HG03139 (cell line): Measurements from ENCODE around the gene DEPDC4.
"Not testable (repeated sequence)": the region's sequence is repeated elsewhere in the genome, so short reads cannot be mapped to it uniquely, and the experiment has no call there.

Experiments used
- ATAC-seq: cut with Tn5 transposase; IDR thresholded peaks from one replicate; pipeline ENCODE4 v1.9.1; 2021; ENCODE audit not compliant: unreplicated experiment

Gene DEPDC4

DNA sequence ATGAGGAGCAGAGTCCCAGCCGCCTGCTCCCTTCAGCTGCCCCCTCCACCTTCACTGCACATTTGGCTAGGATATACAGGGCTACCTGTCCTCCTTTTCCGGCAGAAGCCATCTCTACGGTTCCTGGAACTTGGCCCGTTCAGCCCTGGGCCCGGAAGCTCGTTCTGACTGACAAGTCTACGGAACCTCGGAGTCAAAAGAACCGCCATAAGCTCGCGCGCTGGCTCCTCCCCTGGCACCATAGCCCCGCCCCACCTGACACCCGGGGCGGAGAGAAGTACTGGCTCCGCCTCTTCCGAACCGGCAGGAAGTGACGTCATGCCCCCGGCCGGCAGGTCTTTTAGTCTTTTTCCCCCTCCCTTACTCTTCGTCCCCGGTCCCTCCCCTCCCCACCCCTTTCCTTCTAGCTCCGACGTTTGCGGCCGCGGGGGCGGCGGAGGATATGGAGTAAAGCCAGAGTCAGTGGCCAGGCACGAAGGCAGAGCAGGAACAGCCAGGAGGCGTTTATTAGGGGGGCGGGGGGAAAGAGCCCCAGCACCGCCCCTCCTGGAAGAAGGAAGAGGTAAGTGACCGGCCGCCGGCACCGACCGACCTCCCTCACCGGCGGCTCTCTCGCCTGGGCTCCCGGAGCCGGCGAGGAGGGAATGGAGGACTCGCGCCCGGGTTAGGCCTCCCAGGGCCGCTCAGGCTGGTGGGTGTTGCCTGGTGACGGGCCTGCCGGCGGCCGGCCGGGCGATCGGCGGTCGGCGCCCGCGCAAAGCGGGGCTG lies at the start of gene DEPDC4, which contains the start of gene SCYL2:
TSS of gene DEPDC4 (minus strand) at position 245 of the 768 bp plus-strand sequence. CDS start at position 242, 3 bp downstream.
TSS of gene SCYL2 (plus strand) at position 343 of the 768 bp plus-strand sequence. CDS start 15,794 bp downstream, outside the sequence.
- ATAC-seq, result peak; percentile 85

DNA sequence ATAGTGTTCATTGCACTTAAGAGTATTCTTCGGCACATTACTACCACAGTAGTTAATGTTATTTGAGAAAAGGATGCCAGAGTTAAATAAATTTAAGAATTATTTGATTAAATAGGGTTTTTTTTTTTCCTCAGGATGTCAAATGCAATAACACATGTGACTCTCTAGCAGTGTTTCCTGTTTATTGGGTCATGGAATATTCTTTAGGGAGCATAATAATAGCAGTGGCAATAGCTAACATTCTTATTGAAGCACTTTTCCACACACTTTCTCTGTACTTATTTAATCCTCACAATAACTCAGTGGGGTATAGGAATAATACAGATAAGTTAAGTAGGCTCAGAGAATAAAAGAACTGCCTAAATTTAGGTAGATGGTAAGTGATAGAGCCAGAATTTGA lies 44.4 kb upstream of the DEPDC4 start:
- ATAC-seq, result no peak

GRCh38 chr12:100308138-100308537 lies 41.3 kb upstream of the DEPDC4 start:
- ATAC-seq, result not testable (repeated sequence)

DNA sequence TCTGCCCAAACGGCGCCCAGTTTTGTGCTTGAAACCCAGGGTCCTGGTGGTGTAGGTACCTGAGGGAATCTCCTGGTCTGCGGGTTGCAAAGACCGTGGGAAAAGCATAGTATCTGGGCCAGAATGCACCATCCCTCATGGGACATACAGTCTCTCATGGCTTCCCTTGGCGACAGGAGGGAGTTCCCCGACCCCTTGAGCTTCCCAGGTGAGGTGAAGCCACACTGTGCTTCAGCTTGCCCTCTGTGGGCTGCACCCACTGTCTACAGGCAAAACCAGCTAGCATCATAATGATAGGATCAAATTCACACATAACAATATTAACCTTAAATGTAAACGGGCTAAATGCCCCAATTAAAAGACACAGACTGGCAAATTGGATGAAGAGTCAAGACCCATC lies 37.5 kb upstream of the DEPDC4 start:
- ATAC-seq, result not testable (repeated sequence)

- ATAC-seq, result no peak
These were observed 37.0 kb upstream of the DEPDC4 start for GRCh38 chr12:100303831-100304230.

- no peak for ATAC-seq
These were observed 35.2 kb upstream of the DEPDC4 start for GRCh38 chr12:100302081-100302480.

DNA sequence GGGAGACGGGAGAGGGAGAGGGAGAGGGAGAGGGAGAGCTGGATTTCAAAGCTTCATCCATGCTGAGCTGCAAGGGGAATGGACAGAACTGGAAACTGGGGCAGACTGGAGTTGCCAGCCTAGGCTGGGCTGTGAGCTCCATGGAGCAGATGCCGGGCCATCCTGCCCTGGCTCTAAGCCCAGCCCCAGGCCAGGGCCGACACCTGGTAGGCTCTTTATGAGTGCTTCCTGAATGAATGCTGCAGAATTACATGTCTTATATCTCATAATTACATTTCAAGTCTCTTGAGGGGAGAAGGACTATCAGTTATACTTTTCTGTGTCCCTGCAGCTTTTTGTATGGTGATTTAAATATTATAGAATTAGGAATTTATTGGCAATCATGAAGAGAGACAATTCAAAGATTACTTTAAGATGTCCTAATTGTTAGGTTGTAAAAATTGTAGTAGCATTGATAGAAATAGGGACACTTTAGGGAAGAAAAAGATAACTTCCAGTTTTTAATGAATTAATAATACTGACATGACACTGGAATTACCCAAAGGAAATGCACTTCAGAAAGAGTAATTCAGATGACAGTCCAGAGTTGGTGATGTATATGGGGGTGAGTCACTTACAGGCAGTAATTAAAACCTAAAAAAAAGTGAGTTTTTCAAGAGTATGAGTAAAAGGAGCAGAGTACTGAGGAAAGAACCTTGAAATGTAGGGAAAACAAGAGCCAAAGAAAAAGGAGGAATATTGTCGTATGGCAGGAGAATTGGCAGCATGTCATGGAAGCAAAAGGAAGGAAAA lies 29.1 kb upstream of the DEPDC4 start:
- ATAC-seq, result no peak

- not testable (repeated sequence) for ATAC-seq
These were observed 27.5 kb upstream of the DEPDC4 start for GRCh38 chr12:100294366-100294765.

- no peak for ATAC-seq
These were observed 26.1 kb upstream of the DEPDC4 start for GRCh38 chr12:100293017-100293416.

GRCh38 chr12:100290016-100290415 lies 23.1 kb upstream of the DEPDC4 start:
- ATAC-seq, result no peak

DNA sequence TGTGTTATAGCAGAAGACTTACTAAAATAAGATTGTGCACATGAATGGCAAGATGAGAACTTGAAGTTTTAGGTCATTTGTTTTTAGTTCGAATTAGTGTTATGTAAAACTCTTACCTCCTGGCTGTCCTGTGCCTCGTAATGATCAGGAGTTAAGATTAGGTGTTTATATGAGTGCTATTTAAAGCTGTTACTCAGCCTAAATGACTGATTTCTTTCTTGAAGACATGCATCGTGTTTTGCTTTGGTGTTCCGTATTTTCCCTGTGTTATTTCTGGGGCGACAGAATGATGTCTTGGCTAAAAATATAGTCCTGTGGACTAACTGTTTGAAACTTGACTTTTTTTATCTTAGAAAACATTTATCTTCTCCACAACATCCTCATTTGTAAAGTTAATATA lies 22.2 kb upstream of the DEPDC4 start:
- no peak for ATAC-seq

GRCh38 chr12:100284556-100284955 lies 17.7 kb upstream of the DEPDC4 start:
- not testable (repeated sequence) for ATAC-seq

DNA sequence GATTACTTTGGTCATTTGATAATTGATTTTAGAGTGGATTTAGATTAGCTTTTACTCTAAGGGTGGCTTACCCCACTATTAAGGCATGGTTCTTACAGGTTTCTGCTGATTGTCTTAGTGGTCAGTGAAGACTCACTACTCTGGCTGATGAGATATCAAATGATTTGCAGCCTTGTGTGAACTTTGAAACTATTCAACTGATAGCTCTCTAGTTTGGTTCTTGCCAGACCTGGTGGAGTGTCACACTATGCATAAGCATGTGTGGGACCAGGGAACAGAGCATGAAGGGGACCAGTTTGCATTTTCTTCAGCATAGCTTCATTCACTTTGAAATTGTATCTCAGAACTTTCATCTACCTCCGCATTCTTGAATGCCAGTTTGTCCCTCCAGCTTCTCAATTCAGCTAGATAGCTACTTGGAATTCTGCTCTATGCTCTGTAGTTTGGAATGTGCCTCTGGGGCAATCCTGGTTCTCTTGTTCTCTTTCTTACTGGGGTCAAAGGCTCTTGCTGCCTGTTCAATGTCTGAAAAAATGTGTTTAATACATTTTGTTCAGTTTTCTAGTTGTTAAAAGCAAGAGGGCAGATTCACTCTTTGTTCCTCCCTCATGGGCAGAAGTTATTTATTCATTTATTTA lies 12.8 kb upstream of the DEPDC4 start:
- no peak for ATAC-seq

DNA sequence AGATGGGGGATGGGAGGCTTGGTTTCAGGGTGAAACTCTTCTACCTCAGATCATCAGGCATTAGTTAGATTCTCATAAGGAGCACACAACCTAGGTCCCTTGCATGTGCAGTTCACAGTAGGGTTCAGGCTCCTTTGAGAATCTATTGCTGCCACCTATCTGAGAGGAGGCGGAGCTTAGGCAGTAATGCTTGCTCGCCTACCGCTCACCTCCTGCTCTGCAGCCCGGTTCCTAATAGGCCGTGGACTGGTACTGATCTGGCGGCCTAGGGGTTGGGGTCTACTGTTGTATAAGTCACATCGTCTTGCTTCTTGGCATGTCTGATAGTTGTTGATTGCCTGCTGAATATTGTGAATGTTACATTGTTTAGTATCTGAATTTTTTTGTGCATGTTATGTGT lies 12.3 kb upstream of the DEPDC4 start:
- ATAC-seq, result no peak

- ATAC-seq, result no peak
These were observed 7.4 kb upstream of the DEPDC4 start for GRCh38 chr12:100274291-100274690.

- no peak for ATAC-seq
These were observed 6.9 kb upstream of the DEPDC4 start for GRCh38 chr12:100273782-100274181.

DNA sequence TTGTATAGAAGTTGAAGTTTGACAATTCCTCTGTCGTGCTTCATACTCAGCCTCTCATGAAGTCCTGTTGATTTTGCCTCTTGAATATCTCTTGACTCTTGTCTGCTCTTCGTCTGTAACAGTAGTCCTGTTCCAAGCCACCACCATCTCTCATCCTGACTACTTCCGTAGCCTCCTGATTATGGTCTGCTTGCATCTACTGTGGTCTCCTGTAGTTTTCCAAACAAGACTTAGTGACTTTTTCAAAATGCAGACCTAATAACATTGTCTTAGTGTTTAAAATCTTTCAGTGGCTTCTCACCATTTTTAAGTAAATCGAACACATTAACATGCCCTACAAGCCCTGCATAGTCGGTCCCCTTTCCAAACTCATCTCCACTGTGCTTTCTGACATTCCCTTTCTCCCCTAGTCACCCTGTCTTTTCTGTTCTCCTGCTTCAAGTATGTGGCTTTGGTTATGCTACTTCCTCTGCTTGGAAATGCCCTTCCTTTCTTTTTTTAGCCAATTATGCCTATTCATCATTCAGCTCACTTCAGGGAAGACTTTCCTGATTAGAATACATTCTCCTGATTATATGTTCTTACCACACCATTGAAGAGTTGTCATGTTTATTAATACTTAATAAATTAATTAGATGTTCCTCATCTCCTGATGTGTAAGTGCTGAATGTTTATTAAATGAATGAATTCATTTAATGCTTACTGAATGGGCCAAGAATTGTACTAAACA lies 2.1 kb upstream of the DEPDC4 start:
- no peak for ATAC-seq

- ATAC-seq, result peak; percentile 10
These were observed 863 bp upstream of the DEPDC4 start for GRCh38 chr12:100267603-100268281.

GRCh38 chr12:100266585-100266834 lies 369 bp downstream of the DEPDC4 start:
- peak; percentile 79 for ATAC-seq

- peak; percentile 12 for ATAC-seq
These were observed 921 bp downstream of the DEPDC4 start for GRCh38 chr12:100265732-100266584.
